NCI-H774 (cell line): ENCODE results near the gene EDAR.

Source experiments
- DNase-seq: peaks from one replicate; lab custom pipeline; 2025; lab: John Stamatoyannopoulos, UW

Gene EDAR

GRCh38 chr2:108940156-108940555, 48.9 kb downstream of the EDAR start:
- no peak for DNase-seq

GRCh38 chr2:108938077-108938710, 50.8 kb downstream of the EDAR start:
- no peak for DNase-seq

GRCh38 chr2:108937367-108938017, 51.5 kb downstream of the EDAR start:
- DNase-seq = no peak

GRCh38 chr2:108936866-108937265, 52.2 kb downstream of the EDAR start:
- no peak for DNase-seq

GRCh38 chr2:108936076-108936864, 52.8 kb downstream of the EDAR start:
- DNase-seq = no peak

- DNase-seq = no peak
These were observed 53.7 kb downstream of the EDAR start for GRCh38 chr2:108935271-108935741.

GRCh38 chr2:108934583-108935245, 54.3 kb downstream of the EDAR start:
- DNase-seq = no peak

GRCh38 chr2:108934151-108934550, 54.9 kb downstream of the EDAR start:
- DNase-seq = no peak

GRCh38 chr2:108933691-108934117, 55.3 kb downstream of the EDAR start:
- no peak for DNase-seq

GRCh38 chr2:108932736-108933332, 56.2 kb downstream of the EDAR start:
- no peak for DNase-seq

- no peak for DNase-seq
These were observed 57.6 kb downstream of the EDAR start for GRCh38 chr2:108931372-108931771.

- no peak for DNase-seq
These were observed 59.1 kb downstream of the EDAR start for GRCh38 chr2:108929807-108930425.

GRCh38 chr2:108928660-108929377, 60.2 kb downstream of the EDAR start:
- DNase-seq = no peak

- no peak for DNase-seq
These were observed 60.9 kb downstream of the EDAR start for GRCh38 chr2:108927936-108928659.

GRCh38 chr2:108927405-108927804, 61.6 kb downstream of the EDAR start:
- no peak for DNase-seq

GRCh38 chr2:108926561-108927380, 62.2 kb downstream of the EDAR start:
- DNase-seq = no peak

- no peak for DNase-seq
These were observed 63.3 kb downstream of the EDAR start for GRCh38 chr2:108925735-108926134.

GRCh38 chr2:108925286-108925685, 63.7 kb downstream of the EDAR start:
- no peak for DNase-seq

GRCh38 chr2:108924580-108925251, 64.3 kb downstream of the EDAR start:
- DNase-seq = no peak
